ENCODE data around the gene NFASC.

- no peak for TF ChIP-seq POLR2A (IDR thresholded peaks at IDR 0.05)
- TF ChIP-seq, protein P1, sequence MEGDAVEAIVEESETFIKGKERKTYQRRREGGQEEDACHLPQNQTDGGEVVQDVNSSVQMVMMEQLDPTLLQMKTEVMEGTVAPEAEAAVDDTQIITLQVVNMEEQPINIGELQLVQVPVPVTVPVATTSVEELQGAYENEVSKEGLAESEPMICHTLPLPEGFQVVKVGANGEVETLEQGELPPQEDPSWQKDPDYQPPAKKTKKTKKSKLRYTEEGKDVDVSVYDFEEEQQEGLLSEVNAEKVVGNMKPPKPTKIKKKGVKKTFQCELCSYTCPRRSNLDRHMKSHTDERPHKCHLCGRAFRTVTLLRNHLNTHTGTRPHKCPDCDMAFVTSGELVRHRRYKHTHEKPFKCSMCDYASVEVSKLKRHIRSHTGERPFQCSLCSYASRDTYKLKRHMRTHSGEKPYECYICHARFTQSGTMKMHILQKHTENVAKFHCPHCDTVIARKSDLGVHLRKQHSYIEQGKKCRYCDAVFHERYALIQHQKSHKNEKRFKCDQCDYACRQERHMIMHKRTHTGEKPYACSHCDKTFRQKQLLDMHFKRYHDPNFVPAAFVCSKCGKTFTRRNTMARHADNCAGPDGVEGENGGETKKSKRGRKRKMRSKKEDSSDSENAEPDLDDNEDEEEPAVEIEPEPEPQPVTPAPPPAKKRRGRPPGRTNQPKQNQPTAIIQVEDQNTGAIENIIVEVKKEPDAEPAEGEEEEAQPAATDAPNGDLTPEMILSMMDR (IDR thresholded peaks at IDR 0.05): no peak
These were observed 108.6 kb downstream of the NFASC start for GRCh38 chr1:204979306-204979705.

Data from testis (tissue), 2 donors.